GM19372 (cell line): ENCODE measurements around the gene AHNAK.
"Not testable (repeated sequence)": the region's sequence is repeated elsewhere in the genome, so short reads cannot be mapped to it uniquely, and the experiment has no call there.

Source experiments
- ATAC-seq: cut with Tn5 transposase; IDR thresholded peaks from one replicate; pipeline ENCODE4 v1.9.1; 2021; ENCODE audit warnings: mild to moderate bottlenecking, low read depth, moderate library complexity; ENCODE audit not compliant: unreplicated experiment

The AHNAK gene

DNA sequence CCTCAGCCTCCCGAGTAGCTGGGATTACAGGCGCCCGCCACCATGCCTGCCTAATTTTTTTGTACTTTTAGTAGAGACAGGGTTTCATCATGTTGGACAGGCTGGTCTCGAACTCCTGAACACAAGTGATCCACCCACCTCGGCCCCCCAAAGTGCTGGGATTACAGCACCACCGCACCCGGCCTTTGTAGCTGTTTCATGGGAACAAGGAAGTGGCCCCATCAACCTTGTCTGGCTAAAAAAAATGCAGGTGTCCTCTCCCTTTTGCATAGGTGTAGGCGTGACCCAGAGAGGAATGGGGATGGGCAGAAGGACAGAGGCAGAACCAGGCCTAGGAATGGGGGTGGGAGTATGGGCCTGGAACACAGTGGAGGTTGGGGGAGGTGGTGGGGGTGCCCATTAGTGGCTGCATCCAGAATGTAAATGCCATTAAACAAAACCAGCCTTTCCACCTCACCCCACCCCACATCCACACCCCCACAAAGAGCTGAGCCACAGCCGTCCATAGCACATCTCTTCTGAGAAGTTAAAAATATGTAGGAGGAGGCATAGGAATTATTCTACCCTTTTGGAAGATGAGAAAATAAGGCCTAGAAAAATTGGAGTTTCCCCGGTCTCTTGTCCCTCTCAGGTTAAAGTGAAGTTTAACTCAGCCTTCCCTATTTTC lies 150.6 kb downstream of the AHNAK start:
- no peak for ATAC-seq

DNA sequence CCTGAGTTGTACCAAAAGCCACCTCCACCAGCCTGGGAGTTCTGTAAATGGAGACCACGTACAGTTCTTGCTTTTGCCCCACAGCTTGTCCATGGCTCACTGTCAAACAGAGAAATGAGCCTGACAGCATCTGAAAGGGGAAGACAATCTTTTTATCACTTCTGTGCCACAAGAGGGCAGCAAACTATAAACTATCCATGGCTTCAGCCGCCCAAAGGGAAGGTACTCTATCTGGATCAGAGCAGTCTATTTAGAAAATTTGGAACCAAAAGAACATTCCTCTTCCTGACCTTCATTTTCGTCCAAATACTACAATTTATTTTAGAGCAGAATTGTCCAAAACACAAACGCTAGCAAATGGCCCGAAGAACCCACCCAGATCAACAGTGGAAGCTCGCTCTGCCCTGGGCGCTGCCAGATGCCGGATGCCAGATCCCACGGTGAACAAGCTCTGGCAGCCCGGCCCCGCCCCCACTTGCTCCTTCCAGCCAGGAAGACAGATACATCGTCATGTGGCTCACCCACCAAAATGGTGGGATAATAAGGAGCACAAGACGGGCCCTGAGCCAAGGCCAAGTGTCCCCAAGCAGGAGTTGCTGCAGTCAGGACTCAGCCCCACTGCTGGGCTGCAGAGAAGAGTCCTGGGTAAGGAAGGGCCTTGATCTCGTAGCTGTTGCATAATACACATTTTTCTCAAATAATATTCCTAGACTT lies 151.6 kb downstream of the AHNAK start:
- ATAC-seq, result no peak

DNA sequence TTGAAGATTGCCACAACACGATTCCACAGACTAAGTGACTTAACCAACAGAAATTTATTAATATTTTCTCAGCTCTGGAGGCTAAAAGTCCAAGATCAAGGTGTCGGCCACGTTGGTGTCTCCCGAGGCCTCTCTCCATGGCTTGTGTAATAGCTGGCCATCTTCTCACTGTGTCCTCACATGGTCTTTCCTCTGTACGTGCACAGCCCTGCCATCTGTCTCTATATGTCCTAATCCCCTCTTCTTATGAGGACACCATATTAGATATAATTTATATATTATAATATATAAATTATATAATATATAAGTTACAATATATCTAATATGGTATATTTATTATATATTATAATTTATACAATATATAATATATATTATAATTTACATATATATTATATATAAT lies 152.9 kb downstream of the AHNAK start:
- ATAC-seq, result no peak

DNA sequence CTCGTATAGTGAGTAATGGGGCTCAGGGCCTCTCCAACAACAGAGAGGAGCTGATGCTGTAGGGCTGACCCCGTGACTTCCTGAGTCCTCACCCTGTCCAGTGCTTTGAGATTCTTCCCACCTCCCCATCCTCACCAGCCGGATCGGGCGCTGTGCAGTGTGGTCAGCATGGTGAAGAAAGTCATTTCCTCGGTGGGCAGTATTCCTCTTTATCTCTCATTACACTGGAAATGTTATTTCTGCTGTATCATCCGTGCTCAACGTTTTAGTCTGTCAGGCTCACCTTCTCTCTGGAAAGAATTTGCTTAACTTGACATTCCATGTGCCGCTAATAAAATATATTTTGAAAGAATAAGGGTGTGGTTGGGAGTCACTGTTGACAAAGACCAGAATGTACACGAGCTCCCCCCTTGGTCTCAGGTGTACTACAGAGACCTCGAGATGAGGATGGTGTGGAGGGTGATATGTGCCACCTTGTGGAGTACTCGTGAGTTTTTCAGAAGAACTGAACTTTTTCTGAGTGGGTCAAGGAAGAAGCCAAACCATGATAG lies 153.5 kb downstream of the AHNAK start:
- ATAC-seq, result no peak

DNA sequence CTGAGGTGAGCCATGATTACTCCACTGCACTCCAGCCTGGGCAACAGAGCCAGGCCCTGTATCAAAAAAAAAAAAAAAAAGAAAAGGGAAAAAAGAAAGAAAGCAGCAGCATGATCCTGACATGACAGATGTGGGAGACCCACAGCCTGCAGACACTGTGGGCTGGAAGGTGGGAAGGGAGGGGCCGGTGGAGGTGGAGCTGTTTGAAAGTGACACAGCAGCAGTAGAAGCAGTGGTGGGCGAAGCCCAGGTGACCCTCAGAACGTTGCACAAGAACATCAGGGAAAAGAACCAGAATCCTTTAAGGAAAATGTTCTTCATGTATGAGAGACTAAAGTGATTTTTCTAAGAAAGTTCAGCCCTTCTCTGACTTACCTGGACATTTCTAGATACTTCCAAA lies 154.1 kb downstream of the AHNAK start:
- no peak for ATAC-seq

DNA sequence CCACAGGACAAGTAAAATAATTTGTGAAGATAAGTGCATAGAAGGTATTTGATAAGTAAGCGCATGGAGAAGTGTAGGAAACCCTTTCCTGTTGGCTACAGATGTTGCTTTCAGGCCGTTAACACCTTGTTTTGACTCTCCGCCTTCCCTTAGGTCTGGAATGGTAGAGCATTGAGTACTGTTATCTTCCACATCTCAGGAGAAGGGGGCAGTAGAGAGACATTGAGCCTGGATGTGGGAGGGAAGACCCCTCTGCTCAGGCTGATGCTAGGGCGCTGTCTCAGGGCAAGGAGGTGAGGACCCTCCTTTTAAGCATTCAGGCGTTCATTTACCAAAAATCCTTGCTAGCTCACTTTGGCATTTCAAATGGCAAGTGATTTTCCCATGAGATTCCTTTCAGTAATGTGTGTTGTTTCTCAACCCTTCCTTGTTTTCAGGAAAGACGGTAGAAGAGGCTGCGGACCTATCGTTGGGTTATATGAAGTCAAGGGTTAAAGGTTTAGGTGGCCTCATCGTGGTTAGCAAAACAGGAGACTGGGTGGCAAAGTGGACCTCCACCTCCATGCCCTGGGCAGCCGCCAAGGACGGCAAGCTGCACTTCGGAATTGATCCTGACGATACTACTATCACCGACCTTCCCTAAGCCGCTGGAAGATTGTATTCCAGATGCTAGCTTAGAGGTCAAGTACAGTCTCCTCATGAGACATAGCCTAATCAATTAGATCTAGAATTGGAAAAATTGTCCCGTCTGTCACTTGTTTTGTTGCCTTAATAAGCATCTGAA lies 154.8 kb downstream of the AHNAK start:
- no peak for ATAC-seq

DNA sequence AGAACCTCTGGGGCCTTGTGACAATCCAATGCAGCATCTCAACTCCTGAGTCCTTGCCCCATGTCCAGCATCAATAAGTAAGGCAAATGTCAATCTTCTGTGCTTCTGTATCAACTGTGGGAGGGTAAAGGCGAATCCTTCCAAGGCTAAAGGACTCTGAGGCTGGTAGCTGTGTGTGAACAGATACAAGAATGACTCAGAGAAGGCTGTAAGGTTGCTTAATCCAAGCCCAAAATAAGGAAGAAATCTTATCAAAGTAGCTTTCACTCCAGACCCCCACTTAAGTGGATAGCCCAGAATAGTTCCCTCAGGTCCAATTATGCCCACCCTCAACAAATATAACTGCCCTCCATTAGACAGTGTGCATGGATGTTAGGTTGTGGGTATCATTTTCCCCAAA lies 155.9 kb downstream of the AHNAK start:
- ATAC-seq, result no peak

DNA sequence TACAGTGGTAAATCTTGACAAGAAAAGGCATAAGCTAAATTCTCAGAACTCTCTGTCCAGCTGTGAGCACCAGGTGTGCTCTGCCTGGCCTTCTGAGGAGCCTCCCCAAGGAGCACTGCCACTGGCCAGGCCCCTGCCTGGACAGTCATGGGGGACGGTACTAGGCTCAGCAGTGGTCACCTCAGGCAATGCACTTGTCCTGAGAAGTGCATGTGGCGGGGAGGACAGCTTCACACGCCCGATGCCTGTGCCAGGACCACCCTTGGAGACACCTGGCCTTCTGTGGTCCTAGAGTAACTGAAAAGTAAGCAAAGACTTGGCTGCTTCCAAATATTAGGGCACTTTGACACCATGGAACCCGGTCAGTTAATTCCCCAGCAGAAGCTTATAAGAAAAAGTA lies 156.4 kb downstream of the AHNAK start:
- no peak for ATAC-seq

DNA sequence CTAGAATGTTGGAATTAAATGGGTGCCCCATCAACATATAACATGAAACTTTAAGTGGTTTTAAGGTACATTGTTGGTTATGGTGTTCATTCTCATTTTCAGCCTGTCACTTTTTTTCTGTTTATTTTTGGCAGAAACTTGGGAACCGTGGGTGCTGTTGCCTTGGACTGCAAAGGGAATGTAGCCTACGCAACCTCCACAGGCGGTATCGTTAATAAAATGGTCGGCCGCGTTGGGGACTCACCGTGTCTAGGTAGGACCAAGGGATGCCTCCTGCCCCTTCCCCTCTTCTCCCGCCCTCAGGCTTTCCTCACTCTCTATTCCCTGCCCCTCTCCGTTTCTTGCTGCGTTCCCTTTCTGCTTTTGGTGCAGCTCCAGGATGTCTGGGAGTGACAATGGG lies 157.6 kb downstream of the AHNAK start:
- no peak for ATAC-seq

DNA sequence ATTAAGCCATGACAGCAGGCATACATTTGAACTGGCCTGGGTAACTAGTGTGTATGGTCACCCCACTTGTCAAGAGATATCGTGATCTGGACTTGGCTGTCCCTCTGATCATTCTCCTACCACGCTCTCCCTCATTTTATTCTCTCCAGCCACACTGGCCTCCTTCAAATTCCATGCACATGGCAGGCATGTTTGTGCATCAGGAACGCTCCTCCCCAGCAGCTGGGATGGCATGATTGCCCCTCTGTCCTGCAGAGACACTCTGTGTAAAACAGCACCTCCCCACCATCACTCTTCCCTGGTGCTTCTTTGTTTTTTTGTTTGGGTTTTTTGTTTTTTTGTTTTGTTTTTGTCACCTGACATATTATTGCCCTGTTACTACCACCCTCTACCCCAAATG lies 159.2 kb downstream of the AHNAK start:
- ATAC-seq, result no peak

DNA sequence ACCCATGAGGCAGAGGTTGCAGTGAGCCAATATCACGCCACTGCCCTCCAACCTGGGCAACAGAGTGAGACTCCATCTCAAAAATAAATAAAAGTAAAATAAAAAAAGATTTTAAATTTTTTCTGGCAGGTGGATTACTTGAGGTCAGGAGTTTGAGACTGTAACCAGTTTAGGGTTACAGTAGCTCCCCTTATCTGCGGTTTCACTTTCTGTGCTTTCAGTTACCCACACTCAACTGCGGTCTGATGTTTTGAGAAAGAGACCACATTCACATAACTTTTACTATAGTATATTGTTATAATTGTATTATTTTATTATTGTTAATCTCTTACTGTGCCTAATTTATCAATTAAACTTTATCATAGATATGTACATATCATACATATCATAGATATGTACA lies 160.5 kb downstream of the AHNAK start:
- not testable (repeated sequence) for ATAC-seq

DNA sequence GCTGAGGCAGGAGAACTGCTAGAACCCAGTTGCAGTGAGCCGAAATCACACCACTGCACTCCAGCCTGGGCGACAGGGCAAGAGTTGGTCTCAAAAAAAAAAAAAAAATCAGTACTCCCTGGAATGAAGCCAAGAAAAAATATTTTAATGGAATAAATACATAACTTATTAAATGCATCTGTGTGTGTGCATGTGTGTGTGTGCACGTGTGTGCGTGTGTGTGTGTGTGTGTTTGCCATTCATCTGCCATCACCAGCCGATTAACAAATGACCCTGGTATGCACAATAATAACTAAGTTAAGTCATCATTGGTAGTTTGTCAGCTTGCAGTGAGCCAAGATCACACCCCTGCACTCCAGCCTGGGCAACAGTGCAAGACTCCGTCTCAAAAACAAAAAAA lies 162.8 kb downstream of the AHNAK start:
- ATAC-seq, result no peak
